IPS-NIHi11 (cell line): ENCODE data around the gene OTOR.
A peak's percentile ranks its signal among the peaks of the same experiment; 100 is the strongest.

ENCODE experiments used
- DNase-seq: peaks from one replicate; pipeline ENCODE4 v3.0.0; 2012; ENCODE audit warnings: mixed read lengths, low spot score

Gene OTOR, protein sequence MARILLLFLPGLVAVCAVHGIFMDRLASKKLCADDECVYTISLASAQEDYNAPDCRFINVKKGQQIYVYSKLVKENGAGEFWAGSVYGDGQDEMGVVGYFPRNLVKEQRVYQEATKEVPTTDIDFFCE

DNA sequence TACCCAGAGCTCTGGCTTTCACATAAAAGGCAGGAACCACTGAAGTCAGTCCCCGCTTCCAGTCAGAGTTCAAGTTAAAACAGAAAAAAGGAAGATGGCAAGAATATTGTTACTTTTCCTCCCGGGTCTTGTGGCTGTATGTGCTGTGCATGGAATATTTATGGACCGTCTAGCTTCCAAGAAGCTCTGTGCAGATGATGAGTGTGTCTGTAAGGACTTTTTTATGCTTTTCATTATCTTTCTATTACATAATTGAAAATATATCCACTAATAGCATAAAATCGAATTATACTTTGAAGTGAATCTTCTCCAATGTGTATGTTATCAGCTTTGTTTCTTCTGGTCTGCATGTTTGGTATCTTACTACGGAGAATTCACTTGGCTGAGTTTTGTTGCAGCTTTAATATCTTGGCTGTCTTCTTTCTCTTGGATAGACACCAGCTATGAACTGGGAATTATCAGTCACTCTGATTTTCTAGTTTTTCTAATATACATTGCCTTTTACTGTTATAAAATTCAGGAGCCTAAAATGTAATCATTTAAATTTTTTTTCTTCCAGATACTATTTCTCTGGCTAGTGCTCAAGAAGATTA, at the start of gene OTOR:
TSS of gene OTOR (plus strand) at position 51 of the 593 bp plus-strand sequence. CDS start at position 95, 44 bp downstream.
- no peak for DNase-seq

DNA sequence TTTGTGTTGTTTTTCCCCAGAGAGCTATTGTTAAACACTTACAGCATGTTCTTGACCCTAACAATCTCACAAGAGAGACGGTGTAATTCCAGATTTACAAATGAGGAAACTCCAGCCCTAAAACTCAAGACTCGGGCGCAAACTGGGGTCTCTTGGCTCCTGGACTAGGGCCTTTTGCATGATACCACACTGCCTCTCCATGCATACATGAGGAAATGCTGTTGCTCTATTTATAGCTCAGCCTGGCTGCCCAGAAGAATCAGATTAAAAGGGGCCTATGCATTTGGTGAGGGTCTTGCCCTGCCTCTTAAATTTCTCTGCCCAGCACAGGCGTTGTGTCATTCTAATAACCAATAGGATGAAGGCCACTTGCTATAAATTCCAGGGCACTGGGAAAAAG, 48.9 kb upstream of the OTOR start:
- DNase-seq = no peak

DNA sequence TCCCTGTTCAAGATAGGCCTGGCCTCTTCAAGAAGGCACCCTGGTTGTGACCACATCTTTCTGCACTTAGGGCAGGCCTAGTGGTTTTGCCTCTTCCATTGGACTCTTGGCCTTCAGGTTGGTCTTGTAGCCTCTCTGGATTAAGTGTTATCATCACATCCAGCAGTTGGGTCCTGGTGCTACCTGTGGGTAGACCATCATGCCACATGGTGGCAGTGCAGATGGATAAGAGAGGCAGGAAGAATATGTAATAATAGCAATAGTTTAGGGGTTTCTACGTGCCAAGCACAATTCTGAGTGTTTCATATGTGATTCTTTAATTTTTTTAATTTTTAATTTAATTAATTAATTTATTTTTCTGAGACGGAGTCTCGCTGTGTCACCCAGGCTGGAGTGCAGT, 46.9 kb upstream of the OTOR start:
- peak; percentile 36 for DNase-seq

DNA sequence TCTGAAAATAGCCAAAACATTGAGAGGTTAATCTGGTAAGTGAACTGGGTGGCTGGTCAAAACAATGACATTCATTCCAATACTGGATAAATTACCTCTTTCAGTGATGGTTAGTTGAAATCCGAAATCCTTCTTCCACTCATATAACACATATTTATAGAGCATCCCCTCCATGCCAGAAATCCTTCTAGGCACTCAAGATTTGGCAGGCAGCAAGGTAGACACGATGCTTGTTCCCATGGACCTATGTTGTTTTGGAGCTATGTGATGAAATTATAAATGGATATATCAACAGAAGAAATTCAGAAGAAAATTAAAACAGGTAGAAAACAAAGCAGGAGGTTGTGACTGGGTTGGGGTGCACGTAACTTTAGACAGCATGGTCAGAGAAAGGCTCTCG, 44.6 kb upstream of the OTOR start:
- no peak for DNase-seq

DNA sequence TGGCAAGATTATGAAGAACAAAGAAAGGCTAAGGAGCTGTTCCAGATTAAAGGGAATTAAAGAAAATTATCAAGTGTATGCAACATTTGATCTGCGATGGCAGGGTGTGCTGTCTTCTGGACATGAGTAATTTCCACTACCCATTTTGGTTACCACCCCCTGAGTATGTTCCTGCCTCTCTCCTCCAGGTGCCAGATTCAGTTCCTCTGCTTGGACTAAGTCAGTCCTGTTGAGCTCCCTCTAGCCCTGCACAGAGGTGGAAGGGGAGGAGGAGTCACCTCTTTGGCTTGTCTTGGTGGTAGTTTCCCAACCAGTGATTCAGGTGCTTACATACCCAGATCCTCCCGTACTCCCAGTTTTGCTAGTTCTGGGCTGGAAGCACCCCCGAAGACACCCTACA, 40.5 kb upstream of the OTOR start:
- no peak for DNase-seq

DNA sequence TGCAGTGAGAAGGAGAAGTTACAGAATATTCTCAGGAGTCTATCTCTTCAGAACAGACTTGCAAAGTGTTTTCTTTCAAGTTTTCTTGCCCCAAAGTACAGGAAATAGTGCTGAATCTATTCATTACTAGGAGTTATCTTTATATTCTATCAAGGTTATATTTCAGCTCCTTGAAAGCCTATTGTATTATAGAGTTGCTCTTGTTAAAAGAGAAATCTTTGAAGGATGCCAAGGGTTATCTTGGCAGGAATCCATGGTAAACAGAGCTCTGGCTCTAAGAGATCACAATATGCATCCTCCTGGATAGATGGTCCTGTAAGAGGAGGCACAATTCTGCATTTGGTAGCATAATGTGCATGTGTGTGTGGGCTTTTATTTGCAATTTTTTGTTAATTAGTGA, 39.6 kb upstream of the OTOR start:
- DNase-seq = no peak

DNA sequence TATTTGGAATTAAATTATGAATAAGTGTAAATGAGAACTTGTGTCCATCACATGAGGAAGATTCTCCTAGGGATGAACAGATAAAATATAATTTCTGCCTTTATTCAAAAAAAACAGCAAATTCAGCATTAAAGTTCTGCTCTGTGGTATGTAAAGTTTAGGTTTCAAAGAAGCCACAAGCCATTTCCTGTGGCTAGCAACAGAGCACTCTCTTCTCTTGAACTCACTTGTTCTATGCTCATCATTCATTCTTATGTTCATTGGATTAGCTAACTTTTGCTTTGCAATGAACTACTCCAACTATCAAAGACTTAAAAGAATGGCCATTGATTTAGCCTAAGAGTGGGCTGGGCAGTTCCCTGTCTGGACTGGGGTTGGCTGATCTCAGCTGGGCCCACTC, 39.1 kb upstream of the OTOR start:
- DNase-seq = no peak

DNA sequence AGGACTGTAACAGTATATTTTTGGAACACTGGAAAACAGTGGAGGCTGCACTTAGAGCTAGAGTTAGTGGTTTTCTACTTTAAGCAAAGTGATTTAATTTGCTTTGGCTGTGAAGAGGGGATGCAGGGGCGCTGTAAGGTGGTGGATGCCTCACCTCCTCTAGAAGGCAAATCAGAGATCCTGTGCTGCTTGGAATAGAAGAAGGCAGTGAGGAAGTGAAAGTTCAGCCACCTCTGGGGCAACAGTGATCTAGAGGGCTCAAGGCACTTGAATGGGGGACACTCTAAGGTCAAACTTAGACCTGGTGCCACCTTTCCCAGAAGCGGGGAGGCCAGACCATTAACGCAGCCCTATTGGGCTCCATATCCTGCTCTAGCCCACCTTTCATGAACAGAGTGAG, 37.4 kb upstream of the OTOR start:
- DNase-seq = no peak

DNA sequence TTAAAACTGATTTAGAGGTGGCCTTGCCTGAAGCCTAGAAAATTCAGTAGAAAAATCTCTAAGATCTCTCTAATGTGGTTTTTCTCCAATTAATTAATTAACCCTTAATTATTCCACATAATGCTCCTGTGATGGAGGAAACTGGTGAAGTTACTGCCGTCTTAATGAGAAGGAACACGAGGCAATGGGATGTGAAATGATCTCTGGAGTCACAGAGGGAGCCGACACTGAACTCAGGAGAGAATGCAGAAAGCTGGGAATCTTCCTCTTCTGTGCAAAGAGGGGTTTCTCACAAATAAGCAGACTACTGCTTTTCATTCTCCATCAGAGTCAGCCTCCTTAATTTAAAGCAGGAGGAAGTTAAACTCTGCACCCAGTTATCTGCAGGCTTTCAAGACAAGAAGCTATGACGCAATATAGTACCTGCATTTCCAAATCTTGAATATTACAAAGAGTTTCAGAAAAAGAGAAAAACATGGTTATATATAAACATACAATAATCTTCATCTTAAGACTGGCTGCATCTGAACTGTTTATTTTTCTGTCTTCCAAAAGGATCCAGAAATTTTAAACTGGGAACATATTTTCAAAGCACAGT, 36.4 kb upstream of the OTOR start:
- no peak for DNase-seq

DNA sequence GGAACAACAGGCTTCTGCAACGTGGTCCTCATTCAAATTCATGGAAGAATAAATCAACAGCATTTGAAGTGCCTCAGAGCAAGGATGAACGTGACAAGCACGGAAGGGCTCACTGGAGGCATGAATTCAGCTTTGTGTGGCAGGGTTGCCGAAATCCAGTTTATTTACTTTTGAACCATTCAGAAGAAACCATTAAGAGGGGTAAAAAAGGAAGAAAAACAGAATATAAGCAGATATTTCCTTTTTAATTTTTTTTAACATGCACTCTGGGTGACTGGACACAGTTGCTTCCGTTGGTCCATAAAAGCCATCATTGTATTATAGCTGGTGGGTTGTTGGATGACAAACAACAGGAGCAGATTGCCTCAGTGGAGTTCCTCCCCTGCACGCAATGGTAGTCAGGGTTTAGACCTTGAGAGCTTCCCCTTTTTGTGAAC, 35.6 kb upstream of the OTOR start:
- no peak for DNase-seq

DNA sequence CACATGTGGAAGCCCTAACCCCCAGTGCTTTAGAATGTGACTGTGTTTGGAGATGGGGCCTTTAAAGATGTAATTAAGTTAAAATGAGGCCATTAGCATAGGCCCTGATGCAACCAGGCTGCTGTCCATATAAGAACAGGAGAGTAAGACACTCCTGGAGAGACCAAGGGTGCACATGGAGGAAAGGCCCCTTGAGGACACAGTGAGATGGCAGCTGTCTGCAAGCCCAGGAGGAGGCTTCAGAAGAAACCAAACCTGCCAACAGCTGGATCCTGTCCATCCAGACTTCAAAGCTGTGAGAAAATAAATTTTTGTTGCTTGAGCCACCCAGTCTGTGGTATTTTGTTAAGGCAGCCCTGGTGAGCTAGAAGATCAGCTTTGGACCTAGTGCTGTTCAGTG, 35.1 kb upstream of the OTOR start:
- no peak for DNase-seq

DNA sequence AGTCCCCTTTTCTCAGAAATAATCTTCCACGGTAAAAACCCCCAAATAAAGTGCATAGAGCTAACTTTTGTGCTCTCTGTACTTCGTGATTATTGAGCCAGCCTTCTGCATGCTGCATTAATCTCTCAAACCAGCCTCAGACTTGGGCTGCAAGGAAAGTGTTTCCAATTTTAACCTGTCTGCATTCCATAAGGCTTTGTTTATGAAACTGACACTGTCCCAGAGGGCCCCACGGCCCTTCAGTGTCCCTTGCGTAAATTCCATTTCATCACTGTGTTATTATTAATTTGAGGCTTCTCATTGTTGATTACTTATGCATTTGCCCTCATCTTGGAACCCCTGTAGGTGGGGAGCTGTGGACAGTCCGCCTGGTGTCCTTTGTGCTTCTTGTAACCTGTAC, 33.9 kb upstream of the OTOR start:
- no peak for DNase-seq

DNA sequence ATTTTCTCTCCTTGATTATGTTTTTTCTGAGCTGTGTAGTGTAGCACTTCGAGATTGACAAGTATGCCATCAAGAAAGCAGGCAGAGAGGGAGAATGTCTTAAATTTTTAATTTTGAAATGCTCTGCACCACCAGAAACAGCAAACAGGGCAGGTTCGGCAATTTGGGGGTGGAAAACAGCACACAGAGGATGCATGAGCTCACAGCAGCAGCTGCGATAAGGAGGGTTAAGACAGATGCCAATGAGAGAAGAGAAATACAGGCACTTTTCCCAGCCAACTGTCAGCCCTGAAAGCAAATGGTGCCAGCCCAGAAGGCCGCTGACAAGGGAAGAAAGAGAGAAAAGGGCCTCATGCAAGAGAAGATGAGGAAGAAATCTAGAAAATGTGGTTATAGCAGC, 33.4 kb upstream of the OTOR start:
- DNase-seq = no peak

DNA sequence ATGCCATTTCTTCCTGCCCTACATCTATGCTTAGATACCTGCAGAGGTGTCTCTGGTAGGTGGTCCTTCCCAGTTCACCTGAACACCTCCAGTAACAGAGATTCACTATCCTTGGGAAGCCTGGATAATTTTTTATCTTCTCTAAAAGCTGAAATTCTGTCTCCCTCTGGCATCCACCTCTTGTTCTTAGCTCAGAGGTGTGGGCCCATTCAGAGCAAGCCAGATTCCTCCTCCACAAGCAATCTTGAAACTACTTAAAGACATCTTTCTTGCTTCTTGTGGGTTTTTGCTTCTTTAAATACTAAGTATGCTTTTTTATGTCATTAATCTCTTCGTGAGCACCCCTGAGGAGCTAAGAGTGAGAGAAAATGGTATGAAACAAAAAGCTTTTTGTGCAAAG, 28.7 kb upstream of the OTOR start:
- no peak for DNase-seq

DNA sequence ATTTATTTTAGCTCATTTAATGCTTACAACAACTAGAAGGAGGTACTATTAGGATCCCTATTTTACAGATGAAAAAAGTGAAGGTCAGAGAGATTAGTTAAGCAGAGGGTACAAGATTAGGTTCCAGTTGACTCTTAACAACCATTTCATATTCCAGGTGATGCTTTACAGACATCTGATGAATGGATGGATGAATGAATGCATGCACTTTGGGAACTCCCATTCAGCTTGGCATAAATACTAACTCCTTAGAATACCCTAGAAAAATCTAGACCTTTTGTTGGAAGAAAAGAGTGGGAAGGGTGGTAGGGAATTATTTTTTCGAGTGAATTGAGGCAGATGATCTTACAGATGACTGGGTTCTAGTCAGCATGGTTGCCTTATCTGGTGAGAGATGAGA, 19.1 kb upstream of the OTOR start:
- no peak for DNase-seq

DNA sequence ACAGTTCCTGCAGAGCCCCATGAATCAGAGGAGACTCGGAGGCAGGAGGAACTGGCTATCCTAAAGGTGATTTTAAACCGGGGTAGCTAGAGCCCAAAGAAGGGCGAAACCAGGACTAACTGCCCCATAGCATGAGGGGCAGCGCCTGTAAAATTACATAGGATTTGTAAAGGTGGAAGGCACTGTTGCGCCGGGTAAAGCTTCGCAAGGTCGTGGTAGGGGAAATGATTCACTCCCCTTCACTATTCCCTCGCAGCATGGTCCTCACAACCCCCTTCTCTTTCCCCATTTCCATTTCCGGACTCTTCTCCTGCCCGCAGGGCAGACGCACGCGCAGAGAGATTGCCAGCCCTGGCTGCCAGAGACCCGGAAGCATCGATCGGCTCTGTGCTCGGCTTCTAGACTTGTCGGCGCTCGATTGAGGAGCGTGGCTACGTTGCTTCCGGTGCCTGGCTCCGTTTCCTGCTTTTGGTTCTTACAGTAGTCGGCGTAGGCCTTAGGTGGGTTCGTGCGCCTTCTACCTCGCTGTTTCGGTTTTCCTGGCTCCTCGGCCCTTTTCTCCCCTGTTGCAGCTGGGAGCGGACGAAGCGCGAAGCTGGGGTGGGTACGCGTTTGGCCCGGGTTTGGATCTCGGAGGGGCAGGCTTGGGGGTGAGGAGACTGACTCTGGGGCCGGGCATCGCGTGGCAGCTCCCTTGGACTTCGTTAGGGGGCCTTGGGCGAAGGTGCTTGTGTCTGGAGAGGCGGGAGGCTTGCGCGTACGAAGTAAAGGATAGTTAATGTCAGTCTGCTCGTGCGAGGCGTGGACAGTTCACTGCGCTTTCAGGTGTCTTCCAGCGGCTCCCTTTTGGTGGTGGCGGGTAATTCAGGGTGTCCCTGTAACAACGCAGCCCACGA, 18.3 kb upstream of the OTOR start, which contains the start of gene SNRPB2:
TSS of gene SNRPB2 (plus strand) at position 462 of the 896 bp plus-strand sequence. CDS start 1,677 bp downstream, outside the sequence.
- DNase-seq = peak; percentile 93

DNA sequence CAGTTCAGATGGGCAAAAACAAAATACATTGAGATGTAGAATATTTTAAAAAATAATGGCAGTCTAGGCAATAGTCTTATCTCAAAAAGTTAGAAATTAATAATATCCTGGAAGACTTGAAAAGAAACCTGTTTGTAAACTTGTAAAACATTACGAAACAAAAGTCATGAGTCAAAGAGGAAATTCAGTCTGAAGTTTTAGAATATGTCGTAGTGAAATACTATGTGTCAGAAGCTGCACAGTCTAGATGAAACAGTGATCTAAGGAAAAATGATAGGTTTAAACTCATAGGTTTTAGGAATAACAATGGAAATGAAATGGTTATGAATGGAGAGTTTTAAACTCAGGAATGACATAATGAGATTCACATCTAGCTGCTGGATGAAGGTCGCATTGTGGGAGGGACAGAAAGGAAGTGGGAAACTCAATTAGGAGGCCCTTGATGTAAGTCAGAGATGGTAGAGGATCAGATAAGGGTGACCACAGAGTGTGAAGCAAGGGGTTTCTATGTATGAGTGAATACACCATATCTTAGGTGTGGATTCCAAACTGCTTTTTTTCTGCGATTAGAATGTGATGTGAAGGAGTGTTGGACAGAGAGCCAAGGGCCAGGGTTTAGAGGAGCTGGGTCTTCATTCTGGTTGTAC, 15.5 kb upstream of the OTOR start:
- DNase-seq = no peak

DNA sequence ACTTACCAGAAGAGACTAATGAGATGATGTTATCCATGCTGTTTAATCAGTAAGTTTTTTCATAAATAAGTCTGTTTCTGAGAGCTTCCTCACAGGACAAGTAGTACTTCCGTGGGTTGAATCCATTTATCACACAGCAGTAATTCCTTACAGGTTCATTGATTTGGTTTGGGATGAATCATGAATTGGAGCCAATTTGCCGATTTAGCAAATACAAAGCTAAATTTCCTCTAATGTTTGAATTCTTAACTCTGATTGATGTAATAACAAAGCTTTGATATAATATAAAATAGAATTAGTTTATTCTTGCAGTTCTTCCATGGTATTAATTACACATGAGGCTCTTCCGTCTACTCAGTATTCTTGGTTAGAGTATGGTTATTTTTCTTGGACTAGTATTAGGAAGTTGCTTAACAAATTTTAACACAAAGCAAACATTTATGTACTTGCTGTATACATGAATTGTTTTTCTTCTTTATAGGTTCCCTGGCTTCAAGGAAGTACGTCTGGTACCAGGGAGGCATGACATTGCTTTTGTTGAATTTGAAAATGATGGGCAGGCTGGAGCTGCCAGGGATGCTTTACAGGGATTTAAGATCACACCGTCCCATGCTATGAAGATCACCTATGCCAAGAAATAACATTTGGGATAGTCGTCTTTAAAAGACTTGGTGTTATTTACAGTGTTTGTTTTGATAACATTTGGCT, 7.6 kb upstream of the OTOR start:
- DNase-seq = no peak

DNA sequence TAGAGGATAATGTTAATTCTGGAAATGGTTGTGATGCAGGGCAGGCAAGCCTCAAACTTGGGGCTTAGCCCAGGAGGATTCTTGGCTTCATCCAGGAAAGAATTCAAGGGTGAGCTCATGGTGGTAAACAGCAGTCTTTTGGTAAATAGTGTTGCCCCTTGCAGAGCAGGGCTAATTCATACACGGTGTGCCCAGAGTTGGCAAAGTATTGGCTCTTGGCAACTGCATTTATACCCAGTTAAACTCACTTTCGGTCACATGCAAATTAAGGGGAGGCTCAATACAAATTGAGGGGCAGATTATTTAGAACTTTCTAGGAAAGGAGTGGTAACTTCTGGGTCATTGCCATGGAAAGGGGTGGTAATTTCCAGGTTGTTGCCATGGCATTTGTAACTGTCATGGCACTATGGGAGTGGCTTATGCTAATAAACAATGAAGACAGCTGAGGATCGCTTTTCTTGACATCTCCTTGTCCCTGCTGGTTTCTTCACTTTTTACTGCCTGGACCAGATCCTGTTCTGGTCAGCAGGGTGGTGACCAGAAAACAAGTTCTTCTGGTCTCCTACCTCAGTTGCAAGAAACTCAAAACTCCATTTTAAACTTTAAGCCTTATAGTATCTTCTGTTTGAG, 3.9 kb upstream of the OTOR start:
- DNase-seq = no peak

DNA sequence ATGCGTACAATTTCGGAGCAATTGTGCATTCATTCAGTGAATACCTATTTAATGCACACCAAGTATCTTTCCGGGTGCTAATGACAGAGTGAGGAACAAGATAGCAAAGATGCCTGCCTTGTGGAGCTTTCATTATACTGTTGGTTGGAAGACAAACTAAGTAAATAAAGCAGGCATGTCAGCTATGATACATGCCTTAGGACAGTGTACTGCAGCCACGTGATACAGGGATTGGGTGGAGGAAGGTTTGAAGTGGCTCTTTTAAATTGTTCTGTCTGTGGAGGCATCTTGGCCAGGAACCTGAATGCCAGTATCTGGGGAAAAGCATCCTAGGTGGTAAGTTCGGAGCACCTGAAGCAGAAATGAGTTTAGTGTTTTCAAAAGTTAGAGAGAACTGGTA, 3.0 kb upstream of the OTOR start:
- DNase-seq = no peak

DNA sequence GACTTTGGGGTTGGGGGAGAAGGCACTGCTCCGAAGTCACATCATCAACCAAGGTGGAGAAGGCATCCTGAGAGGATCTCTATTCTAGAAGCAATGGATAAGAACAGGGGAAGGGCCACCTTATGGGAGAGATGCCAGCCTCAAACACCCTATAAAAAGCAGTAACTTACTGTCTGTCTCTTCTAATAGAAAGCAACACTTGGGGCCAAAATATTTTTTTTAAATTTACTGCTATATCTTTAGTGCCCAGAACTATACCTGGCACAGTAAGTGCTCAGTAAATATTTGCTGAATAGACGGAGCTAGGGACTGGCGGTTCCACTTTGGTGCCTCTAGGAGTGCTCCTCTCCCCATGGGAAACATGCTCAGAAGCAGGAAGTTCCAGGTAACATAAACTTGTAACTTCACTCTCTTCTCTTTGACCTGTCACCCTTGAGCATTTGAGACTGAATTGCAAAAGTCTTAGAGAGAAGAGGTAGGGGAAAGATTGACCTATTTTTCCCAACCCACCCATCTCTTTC, 807 bp upstream of the OTOR start:
- DNase-seq = peak; percentile 18
